Stomach (tissue), 9 donors: ENCODE data around the gene SORCS2. TPM values are rescaled to one million over a fixed set of nuclear protein-coding genes. Genes with fewer than 3 reads are reported as not detected.

Experiments used
- DNase-seq, 2 donors: peaks; one replicate each; pipeline versions ENCODE4 v3.0.0 to v3.0.0-alpha.2; 2013 to 2019
- H3K27ac ChIP-seq, 5 donors: fragments of 200-600 bp in 4 of 5; sonication (generic) in 4 of 5; one replicate each; pipeline ENCODE4 v1.5.1; 2013 to 2019; ENCODE audit warnings: mild to moderate bottlenecking in 1 of 5, moderate library complexity in 1 of 5
- H3K27me3 ChIP-seq, 3 donors: fragments of 200-600 bp; sonication (generic); one replicate each; pipeline ENCODE4 v1.5.1; 2017 to 2019; ENCODE audit warnings: mixed run types in 1 of 3
- H3K36me3 ChIP-seq, 4 donors: fragments of 200-600 bp; sonication (generic); 1 replicate in 3 of 4; 2 replicates in 1 of 4; pipeline ENCODE4 v1.5.1; 2016 to 2019
- H3K4me1 ChIP-seq, 4 donors: fragments of 200-600 bp; sonication (generic); one replicate each; pipeline ENCODE4 v1.5.1; 2016 to 2019
- H3K4me3 ChIP-seq, 4 donors: fragments of 200-600 bp; sonication (generic) in 3 of 4; one replicate each; pipeline ENCODE4 v1.5.1; 2016 to 2019; ENCODE audit warnings: mild to moderate bottlenecking in 1 of 4
- H3K9me3 ChIP-seq, 4 donors: fragments of 200-600 bp; sonication (generic); one replicate each; pipeline ENCODE4 v1.5.1; 2016 to 2019
- CTCF ChIP-seq, 7 experiments: fragments of 450-650 bp in 4 of 7; fragments of 200-600 bp in 3 of 7; sonication (generic) in 3 of 7; IDR thresholded peaks; one replicate each; pipeline ENCODE4 v1.5.1; 2016 to 2019; ENCODE audit warnings: antibody characterized with exemption in 7 of 7, control low read depth in 2 of 7, mild to moderate bottlenecking in 1 of 7
- EP300 ChIP-seq: sonication (generic); formaldehyde crosslinking; IDR thresholded peaks from one replicate; pipeline ENCODE4 v1.6.1; 2017; ENCODE audit warnings: antibody characterized with exemption
- POLR2A ChIP-seq, 4 donors: fragments of 450-650 bp; IDR thresholded peaks; one replicate each; pipeline ENCODE4 v1.6.1; 2016; ENCODE audit warnings: antibody characterized with exemption in 4 of 4, control low read depth in 2 of 4, mild to moderate bottlenecking in 1 of 4, moderate library complexity in 1 of 4
- POLR2AphosphoS5 ChIP-seq, 3 donors: sonication (generic); formaldehyde crosslinking; IDR thresholded peaks; one replicate each; pipeline ENCODE4 v1.6.1; 2016; ENCODE audit warnings: antibody characterized with exemption in 3 of 3
- WGBS, 5 donors: extraction: QIAGEN DNeasy Blood & Tissue Kit in 3 of 5; methylation state at CpG; one replicate each; pipeline versions ENCODE4 v1.1.5 to v1.1.7; 2013 to 2018; 5-methylcytosine and 5-hydroxymethylcytosine counted together
- intact Hi-C: fragments of 100-400 bp; cut with DNase I; formaldehyde crosslinking; loops from one replicate; pipeline ENCODE4 v1.15.1; 2023; ENCODE audit warnings: low total_unique reads
- polyA plus RNA-seq, 3 donors: library from polyadenylated mRNA; stranded (reverse); fragments of 200-250 nt; gene quantifications; one replicate each; pipeline ENCODE4 v1.2.3, GENCODE V29; 2013
- total RNA-seq, 5 donors: library from RNA; depleted of rRNA; stranded (reverse); fragments of >200 nt; gene quantifications; one replicate each; pipeline versions ENCODE4 v1.1.0 to v1.2.3, GENCODE V29; 2014 to 2016
- donor health status: healthy with polysubstance abuse.
- donor health status: Bipolar disorder and iron deficiency.
- donor health status: healthy.

SORCS2 gene
- total and polyA plus RNA-seq, 8 donors: under 0.01 to 13.0 (median 0.50) TPM; not detected in 1

GRCh38 chr4:7666744-7667143, 474.4 kb downstream of the SORCS2 start:
- no peak overlapping the region for H3K4me3 ChIP-seq
- intact Hi-C loops: no loop called here
- WGBS, 5 donors: 90 to 94% (median 93%) methylated on average over 6 of the region's 6 CpGs
- H3K27me3 ChIP-seq: peaks cover 0 to 20% (median 0%) of the 10 kb centered on the region in 3 donors
- DNase-seq: no peak
- H3K36me3 ChIP-seq: no peaks in the 10 kb centered on the region
- no peaks in the 10 kb centered on the region for H3K9me3 ChIP-seq
- no peak overlapping the region for H3K27ac ChIP-seq
- H3K4me1 ChIP-seq: no peaks in the 10 kb centered on the region
- TF ChIP-seq POLR2AphosphoS5 (IDR thresholded peaks at IDR 0.05) (no peak), POLR2A (IDR thresholded peaks at IDR 0.05) (no peak), CTCF (IDR thresholded peaks at IDR 0.05) (no peak), EP300 (no peak)

GRCh38 chr4:7668271-7668670, 475.9 kb downstream of the SORCS2 start:
- 73 to 79% (median 74%) methylated on average over 4 of the region's 4 CpGs for WGBS, 5 donors
- TF ChIP-seq EP300 (no peak), CTCF (IDR thresholded peaks at IDR 0.05) (no peak), POLR2AphosphoS5 (IDR thresholded peaks at IDR 0.05) (no peak), POLR2A (IDR thresholded peaks at IDR 0.05) (no peak)
- H3K27ac ChIP-seq: no peak overlapping the region
- no peak for DNase-seq
- peaks cover 0 to 20% (median 0%) of the 10 kb centered on the region in 3 donors for H3K27me3 ChIP-seq
- no peaks in the 10 kb centered on the region for H3K4me1 ChIP-seq
- H3K36me3 ChIP-seq: no peaks in the 10 kb centered on the region
- no peak overlapping the region for H3K4me3 ChIP-seq
- no peaks in the 10 kb centered on the region for H3K9me3 ChIP-seq
- intact Hi-C loops: no loop called here

- Histone ChIP-seq H3K4me3 (no peak overlapping the region), H3K27ac (no peak overlapping the region), H3K9me3 (no peaks in the 10 kb centered on the region), H3K36me3 (no peaks in the 10 kb centered on the region), H3K27me3 (peaks cover 0 to 20% (median 0%) of the 10 kb centered on the region in 3 donors), H3K4me1 (no peaks in the 10 kb centered on the region)
- DNase-seq: no peak
- TF ChIP-seq EP300: no peak
- no peak for TF ChIP-seq POLR2AphosphoS5 (IDR thresholded peaks at IDR 0.05)
- no peak for TF ChIP-seq CTCF (IDR thresholded peaks at IDR 0.05)
- TF ChIP-seq POLR2A (IDR thresholded peaks at IDR 0.05): no peak
- intact Hi-C loops: no loop called here
- 72 to 79% (median 77%) methylated on average over 4 of the region's 4 CpGs for WGBS, 5 donors
These were observed 476.5 kb downstream of the SORCS2 start for GRCh38 chr4:7668826-7669225.

GRCh38 chr4:7672601-7673000, 480.3 kb downstream of the SORCS2 start:
- WGBS, 5 donors: 80 to 83% (median 81%) methylated on average over 4 of the region's 4 CpGs
- Histone ChIP-seq H3K27me3 (peaks cover 0 to 22% (median 0%) of the 10 kb centered on the region in 3 donors), H3K4me3 (no peak overlapping the region), H3K9me3 (no peaks in the 10 kb centered on the region), H3K27ac (no peak overlapping the region), H3K4me1 (no peaks in the 10 kb centered on the region), H3K36me3 (no peaks in the 10 kb centered on the region)
- TF ChIP-seq EP300 (no peak), POLR2AphosphoS5 (IDR thresholded peaks at IDR 0.05) (no peak), CTCF (IDR thresholded peaks at IDR 0.05) (no peak), POLR2A (IDR thresholded peaks at IDR 0.05) (no peak)
- intact Hi-C loops: no loop called here
- DNase-seq: no peak
